ENCODE data around the gene SURF1.

DNA sequence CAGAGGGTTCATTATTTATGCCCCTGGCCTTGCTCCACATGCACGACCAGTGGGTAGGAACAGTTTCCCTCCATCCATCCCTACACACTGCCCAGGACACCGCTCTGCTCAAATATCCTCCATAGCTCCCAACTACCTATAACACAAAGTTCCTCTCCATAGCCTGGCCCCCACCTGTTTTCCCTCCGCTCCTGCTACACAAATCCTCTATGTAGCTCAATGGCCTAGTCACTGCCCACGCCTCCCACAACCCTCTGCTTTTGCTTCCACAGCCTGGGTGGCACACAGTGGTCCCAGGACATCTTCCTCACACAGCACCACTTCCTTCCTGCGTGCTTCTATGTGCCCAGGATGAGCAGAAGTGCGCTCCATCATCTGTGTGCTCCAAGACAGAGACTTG is 41.1 kb upstream of the SURF1 start:
- no peak for TF ChIP-seq SPI1 (IDR thresholded peaks at IDR 0.05; ENCODE audit: low read depth, low read length)
- TF ChIP-seq POLR2AphosphoS5 (IDR thresholded peaks at IDR 0.05; ENCODE audit: low read depth, low read length): no peak
- no peak for TF ChIP-seq TAF1 (IDR thresholded peaks at IDR 0.05; ENCODE audit: low read depth, low read length)
- TF ChIP-seq POLR2A (IDR thresholded peaks at IDR 0.05; ENCODE audit: low read depth, low read length): no peak

Data from GM12891 (cell line).